T-helper 2 cell (primary cell): Measurements from ENCODE around the gene ILRUN.
"Not testable (repeated sequence)": the region's sequence is repeated elsewhere in the genome, so short reads cannot be mapped to it uniquely, and the experiment has no call there.

Experiments
- DNase-seq, 5 experiments: peaks; one replicate each; pipeline versions ENCODE4 v3.0.0 to v3.0.0-alpha.2; 2012 to 2022
- total RNA-seq, 2 donors: gene quantifications; one replicate each; lab custom pipeline; 2026; lab: John Stamatoyannopoulos, UW

The ILRUN gene
- total RNA-seq: 119 to 133 reads per million in 2 donors

DNA sequence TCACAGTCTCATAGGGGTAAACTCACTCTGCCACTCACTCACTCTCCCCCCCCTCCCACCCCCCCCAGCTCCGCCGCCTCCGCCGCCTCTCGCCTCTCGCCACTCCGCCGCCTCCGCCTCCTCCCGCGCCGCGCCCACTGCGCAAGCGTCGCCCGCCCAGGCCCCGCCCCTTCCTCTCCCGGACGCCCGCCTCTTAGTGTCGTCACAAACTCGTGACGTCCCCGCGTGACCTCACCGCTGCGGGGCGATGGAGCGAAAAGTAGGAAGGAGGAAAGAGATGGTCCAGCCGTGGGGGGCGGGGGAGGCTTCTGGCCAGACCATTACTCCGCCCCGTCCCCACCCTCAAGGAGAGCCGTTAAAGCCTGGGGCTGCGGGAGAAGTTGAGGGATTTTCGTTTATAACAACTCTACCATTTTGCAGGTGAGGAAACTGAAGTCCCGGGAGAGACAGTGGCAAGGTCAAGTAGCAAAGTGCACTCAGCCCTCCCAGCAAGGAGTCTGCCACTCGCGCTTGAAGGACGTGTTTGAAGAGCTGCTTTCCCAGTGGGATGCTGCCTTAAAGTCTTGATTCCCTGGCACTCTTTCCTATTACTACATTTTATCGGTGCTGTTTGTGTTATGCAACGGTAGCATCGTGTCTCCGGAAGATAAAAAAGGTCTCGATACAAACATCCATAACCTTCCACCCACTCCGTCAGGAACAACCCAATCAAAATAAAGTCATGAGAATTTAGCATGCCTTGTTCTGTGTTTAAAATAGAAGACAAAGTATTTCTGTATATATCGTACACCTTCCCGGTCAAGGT lies at the start of gene ILRUN:
Gene ILRUN, minus strand, starts transcription at position 29 of the 805 bp plus-strand sequence. CDS start 164 bp downstream, outside the sequence.
- peak; percentile 88 to 95 (median 94) for DNase-seq

DNA sequence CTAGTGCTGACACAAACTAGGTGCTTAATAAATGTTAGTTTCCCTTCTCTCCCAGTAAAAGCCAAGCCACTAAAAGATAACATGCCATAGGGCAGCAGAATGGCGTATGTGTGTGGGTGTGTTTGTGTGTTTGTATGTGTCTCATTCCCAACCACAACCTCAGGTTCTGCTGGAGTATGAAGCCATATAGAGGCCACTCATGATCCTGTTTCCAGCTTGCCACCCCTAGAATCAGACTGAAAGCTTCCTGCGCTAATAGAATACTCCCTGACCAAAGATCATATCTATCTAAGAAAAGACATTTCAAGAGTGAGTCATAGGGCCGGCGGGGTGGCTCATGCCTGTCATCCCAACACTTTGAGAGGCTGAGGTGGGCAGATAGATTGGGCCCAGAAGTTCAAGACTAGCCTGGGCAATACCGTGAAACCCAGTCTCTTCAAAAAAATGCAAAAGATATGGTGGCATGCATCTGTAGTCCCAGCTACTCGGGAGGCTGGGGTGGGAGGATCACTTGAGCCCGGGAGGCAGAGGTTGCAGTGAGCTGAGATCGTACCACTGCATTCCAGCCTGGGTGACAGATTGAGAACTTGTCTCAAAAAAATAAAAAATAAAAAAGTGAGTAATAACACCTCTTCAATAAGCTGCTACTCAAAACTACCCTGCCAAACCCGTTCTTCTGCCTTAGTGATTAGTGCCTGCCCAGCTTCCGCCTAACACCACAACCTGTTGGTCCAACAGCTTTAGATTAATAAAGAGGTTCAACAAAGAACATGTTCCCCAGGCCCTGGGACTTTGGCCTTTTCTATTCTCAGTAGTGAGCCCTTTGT lies 48.9 kb upstream of the ILRUN start:
- no peak for DNase-seq

DNA sequence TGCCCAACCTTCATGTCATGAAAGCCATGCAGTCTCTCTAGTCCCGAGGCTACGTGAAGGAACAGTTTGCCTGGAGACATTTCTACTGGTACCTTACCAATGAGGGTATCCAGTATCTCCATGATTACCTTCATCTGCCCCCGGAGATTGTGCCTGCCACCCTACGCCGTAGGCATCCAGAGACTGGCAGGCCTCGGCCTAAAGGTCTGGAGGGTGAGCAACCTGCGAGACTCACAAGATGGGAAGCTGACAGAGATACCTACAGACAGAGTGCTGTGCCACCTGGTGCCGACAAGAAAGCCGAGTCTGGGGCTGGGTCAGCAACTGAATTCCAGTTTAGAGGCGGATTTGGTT lies 47.7 kb upstream of the ILRUN start:
- not testable (repeated sequence) for DNase-seq

DNA sequence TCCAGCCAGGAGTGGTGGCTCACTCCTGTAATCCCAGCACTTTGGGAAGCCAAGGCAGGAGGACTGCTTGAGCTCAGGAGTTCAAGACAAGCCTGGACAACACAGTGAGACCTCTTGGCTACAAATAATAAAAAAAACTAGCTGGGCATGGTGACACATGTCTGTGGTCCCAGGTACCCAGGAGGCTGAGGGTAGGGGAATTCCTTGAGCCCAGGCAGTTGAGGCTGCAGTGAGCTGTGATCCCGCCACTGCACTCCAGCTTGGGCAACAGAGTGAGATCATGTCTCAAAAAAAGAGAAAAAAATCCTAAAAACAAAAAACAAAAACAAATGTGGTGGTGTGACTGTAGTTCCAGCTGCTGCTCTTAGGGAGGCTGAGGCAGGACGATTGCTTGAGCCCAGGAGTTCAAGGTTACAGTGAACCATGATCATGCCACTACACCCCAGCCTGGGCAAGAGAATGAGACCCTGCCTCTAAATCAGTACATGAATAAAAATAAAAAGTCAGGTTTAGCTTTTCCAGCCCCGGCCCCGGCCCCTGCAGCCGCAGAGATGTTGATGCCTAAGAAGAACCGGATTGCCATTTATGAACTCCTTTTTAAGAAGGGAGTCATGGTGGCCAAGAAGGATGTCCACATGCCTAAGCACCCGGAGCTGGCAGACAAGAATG lies 47.2 kb upstream of the ILRUN start:
- DNase-seq: no peak

DNA sequence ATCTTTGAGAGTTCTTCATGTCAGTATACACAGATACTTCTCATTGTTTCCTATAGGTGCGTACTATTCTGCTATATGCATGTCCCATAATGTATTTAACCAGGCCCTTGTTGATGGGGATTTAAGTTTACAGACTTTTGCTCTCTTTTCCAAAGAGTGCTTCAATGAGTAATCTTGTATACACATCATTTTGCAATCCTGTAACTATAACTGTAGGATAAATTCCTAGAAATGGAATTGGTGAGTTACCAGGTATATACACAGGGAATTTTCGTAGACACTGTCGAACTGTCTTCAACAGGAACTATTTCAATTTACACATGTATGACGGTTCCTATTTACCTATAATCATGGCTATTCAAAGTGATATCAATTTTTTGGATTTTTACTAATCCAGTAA lies 45.5 kb upstream of the ILRUN start:
- DNase-seq: no peak

DNA sequence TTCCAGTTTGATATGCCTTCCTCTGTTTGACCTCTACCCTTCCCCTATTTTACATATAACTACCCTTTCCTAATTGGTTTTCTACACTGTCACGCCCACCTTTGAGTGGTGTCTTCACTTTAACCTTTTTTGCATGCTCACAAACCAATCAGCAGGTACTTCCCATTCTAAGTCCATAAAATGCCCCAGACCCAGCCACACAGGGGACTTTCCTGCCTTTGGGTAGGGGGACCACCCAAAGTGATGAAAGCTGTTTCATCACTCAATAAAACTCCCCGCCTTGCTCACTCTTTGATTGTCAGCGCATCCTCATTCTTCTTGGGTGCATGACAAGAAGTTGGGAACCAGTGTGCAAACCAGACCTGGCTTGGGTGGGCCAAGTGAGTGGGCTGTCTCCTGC lies 40.3 kb upstream of the ILRUN start:
- DNase-seq: no peak

DNA sequence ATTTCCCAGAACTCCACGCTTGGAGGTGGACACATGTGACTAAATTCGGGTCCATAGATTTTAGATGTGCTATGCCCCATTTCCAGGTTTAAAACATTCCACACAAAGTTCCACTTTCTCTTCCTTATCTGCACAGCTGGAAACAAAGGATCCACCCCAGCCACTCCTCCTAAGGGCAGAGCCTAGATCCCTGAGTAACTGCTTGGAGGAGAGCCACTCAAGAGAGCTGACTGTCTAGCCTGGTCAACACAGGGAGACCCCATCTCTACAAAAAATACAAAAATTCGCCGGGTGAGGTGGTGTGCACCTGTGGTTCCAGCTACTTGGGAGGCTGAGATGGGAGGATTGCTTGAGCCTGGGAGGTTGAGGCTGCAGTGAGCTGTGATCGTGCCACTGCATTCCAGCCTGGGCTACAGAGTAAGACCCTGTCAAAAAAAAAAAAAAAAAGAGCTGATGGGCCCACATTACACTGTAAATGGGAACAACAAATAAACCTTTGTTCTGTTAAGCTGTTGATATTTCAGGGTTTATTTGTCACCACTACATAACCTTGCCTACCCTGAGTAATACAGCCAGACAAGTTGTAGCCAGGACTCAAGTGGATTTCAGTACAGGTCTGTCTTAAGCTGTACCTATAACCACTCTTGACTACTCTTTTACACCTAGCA lies 35.0 kb upstream of the ILRUN start:
- no peak for DNase-seq

DNA sequence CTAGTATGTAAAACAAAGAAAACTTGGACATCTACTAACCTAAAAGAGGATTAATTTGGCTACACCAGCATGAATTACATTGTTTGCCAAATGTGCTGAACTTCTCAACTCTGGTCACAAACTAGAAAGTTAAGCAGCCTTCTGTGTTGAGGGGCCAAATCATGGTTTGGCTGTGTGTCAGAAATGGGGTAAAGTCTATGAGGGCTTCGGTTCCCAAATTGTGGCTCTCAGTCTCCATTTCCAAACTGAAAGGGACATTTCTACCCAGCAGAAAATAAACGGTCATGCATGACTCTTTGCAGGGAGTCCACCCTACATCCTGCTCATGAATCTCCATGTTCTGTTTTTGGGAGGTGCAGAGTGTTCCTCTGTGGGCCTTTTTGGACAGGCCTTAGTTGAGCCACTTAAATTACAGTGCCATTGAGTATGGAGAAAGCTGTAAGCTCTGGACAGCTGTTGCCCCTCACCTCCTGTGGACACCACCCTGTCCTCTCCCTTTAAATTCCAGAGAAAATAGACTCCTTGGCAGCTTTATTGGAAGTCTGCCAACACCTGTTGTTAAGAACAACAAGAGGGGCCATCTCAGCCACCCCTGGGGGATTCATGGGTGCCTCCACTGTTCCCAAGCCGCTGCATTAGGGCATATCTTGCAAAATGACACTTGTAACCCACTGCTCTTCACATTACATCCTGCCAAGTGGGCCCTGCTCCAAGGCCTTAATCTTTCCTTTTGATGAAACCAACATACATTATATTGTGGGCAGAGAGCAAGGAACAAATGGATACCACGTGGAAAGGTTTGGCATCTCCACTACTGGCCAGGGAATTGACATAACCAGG lies 33.3 kb upstream of the ILRUN start:
- DNase-seq: no peak

DNA sequence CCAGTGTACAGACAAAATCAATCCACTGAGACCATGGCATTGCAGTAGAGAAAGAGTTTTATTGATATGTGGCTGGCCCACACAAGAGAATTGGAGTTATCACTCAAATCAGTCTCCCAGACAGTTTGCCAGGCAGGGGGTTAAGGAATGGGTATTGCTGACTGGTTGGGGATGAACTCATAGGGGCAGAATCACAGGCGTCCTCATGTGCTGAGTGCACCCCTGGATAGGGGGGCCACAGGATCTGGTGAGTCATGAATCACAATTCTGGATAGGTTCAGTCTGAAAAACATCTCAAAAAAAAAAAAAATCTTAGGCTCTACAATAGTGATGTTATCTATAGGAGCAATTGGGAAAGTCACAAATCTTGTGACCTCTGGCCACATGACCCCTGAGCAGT lies 29.5 kb upstream of the ILRUN start:
- DNase-seq: no peak

DNA sequence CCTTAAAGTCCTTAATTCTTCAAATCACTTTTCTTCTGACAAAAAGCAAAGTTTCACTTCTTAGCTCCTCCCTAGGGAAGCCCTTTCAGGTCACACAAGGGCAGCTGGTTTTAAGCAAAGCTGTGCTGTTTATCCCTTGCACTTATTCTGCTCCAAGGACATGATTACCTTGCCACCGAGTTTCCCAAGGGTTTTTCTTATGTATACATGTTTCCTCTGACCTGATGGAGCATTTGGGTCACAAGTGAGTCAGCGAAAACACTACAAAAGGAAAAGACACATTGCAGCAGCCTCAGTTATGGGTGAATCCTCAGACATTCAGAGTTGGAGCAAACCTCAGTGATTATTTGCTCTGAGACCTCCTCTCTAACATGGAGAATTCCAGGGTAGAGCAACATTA lies 26.6 kb upstream of the ILRUN start:
- DNase-seq: no peak

DNA sequence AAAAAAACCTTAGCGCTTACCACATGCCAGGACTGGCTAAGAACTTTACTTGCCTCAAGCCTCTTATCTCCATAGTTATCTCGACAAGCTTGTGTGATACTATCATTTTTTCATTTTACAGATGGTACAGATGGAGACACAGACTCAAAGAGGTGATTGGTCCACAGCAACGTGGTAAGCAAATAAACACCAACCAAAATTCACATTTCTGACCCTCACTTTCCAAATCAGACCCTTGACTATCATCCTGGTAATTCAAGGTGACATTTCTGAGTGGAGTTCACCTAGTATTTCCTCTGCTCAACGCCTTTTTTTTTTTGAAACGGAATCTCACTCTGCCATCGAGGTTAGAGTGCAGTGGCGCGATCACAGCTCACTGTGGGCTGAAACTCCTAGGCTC lies 25.9 kb upstream of the ILRUN start:
- peak in 1 of 5 experiments; percentile 57 for DNase-seq

DNA sequence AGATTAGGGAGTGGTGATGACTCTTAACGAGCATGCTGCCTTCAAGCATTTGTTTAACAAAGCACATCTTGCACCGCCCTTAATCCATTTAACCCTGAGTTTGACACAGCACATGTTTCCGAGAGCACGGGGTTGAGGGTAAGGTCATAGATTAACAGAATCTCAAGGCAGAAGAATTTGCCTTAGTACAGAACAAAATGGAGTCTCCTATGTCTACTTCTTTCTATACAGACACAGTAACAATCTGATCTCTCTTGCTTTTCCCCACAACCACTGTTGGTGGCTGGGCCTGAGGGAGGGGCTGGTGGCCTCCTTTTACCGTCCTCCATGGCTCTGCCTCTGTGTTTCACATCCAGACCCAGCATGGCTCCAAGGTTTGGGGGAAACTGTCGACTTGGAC lies 23.6 kb upstream of the ILRUN start:
- not testable (repeated sequence) for DNase-seq

DNA sequence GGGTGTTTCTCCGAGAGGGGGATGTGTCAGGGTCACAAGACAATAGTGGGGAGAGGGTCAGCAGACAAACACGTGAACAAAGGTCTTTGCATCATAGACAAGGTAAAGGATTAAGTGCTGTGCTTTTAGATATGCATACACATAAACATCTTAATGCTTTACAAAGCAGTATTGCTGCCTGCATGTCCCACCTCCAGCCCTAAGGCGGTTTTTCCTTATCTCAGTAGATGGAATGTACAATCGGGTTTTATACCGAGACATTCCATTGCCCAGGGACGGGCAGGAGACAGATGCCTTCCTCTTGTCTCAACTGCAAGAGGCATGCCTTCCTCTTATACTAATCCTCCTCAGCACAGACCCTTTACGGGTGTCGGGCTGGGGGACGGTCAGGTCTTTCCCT lies 23.1 kb upstream of the ILRUN start:
- DNase-seq: not testable (repeated sequence)

DNA sequence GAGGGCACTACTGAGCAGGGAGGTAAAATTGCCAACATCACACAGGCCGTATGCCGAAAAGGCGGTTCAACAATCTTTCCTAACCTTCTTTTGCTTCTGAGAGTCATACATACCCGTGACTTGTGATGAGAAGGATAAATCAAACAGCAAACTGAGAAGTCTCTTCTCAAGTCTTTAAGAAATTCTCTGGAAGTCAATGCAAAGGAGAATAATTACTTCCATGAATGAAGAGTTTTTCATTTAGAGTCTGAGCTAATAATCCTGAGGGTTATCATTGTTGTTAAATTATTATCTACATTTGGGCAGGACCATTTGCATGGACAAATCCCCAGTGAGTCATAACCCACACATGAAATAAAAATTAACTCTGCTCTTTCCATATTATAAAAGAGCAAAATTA lies 22.4 kb upstream of the ILRUN start:
- no peak for DNase-seq

DNA sequence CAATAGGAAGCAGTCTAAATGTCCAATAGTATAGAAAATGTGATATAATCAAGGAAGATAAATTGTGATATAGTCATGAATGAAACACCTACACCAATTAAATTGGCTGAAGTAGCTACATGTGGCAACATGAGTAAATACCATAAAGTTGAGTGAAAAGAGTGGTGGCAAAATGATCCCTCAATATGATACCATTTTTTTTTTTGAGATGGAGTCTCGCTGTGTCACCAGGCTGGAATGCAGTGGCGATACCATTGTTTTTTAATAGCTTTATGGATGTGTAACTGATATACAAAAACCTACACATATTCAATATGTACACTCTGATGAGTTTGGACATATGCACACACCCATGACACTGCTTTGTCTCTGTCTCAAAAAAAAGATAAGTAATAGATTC lies 20.9 kb upstream of the ILRUN start:
- no peak for DNase-seq

DNA sequence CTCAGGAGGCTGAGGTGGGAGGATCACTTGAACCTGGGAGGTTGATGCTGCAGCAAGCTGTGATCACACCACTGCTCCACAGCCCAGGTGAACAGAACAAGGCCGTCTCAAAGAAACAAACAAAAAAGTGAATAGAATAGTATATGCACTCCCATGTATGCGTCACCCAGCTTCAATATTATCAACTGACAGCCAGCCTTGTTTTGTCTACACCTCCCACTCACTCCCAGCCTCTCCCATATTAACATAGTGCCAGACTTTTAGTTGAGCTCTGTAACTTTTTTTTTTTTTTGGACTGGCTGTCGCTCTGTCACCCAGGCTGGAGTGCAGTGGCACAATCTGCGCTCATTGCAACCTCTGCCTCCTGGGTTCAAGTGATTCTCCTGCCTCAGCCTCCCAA lies 18.1 kb upstream of the ILRUN start:
- no peak for DNase-seq

DNA sequence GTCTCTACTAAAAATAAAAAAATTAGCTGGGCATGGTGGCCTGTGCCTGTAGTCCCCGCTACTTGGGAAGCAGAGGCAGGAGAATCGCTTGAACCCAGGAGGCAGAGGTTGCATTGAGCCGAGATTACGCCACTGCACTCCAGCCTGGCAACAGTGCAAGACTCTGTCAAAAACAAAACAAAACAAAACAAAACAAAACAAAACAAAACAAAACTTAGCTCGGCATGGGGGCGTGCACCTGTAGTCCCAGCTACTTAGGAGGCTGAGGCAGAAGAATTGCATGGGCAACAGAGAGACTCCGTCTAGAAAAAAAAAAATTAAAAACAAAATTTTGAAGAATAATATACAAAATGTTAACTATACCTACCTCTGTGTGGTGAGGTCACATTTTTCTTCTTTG lies 16.3 kb upstream of the ILRUN start:
- DNase-seq: not testable (repeated sequence)

DNA sequence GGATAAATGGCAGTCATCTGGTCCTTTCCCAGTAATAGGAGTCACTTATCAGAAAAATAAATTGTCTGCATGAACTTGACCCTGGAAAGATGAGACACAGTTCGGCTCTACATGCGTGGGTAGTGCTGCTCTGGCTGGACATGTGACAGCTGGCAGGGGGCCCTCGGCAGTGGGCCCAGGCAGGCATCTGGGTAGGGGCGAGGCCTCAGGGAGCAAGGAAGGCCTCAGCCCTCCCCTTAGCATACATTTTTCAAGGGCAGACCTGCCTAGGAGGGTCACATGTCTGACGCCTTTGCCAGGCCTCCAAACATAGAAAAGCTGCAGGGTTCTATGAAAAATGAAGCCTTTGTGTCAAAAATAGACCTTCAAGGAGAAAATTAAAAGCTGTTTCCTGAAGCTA lies 12.8 kb upstream of the ILRUN start:
- DNase-seq: no peak

DNA sequence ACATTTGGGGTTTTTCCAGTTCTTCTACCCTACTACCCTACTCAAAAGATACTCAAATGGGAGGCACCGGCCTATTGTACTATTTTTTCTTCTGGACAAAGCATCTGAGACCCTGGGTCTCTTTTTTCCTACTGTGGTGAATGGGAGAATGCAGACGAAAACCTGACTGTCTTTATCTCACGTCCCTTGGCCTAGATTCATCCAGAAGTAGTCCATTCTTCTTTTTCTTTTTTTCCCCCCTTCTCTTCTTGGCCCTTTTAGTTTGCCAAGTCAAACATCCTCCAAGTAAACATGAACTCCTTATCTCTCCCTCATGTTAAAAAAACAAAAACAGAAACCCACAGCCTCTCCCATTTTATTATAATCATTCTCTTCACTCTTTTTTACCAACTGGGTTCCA lies 8.7 kb upstream of the ILRUN start:
- no peak for DNase-seq

DNA sequence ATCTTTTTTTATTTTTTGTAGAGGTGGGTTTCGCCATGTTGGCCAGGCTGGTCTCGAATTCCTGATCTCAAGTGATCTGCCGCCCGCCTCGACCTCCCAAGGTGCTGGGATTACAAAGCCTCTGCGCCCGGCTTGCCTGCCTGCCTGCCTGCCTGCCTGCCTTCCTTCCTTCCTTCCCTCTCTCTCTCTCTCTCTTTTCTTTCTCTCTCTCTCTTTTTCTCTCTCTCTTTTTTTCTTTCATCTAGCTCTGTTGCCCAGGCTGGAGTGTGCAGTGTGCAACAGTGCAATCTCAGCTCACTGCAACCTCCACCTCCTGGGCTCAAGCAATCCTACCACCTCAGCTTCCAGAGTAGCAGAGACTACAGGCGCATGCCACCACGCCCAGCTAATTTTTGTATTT lies 4.6 kb upstream of the ILRUN start:
- no peak for DNase-seq

DNA sequence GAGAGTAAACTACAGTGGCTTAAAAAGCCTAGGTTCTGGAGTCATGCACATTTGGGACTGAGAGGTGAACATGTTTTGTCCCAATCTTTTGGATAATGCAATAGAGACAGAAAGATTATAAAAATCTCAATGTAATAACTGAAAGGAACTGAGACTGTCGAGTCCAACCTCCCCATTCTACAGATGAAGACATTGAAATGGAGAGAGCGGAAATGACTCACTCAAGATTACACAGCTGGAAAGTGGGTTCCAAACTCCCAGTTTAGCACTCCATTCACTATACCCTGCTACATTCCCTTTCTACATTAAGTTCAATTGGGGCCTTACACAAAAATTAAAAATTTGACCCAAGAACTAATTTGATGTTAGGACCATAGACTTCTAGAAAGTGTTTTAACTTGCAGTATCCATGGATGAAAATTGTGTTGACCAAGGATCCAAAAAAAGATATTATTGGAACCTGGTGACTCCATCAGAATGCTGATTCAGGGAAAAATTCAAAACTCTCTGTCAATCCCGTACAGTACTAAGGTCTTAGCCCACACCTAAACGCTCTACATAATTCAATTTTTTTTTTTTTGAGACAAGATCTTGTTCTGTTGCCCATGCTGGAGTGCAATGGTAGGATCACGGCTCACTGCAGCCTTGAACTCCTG lies 1.5 kb upstream of the ILRUN start:
- no peak for DNase-seq

DNA sequence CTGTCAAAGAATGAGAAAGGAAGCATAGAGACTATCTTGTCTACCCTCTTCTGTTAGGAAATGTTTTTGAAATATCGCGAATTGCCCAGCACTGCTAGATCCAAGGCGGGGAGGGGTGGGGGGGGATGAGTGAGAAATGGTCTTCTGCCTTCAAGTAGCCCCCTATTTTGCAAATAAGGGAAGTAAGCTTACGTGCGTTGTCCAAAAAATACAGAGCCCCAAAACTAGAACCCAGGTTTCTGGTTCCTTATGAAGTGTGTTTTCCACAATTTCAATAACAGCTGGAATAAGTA lies 923 bp upstream of the ILRUN start:
- no peak for DNase-seq
